Heart left ventricle (tissue), 16 donors: Measurements from ENCODE around the gene ATP6V0A1. TPM values are rescaled to one million over a fixed set of nuclear protein-coding genes. Genes with fewer than 3 reads are reported as not detected.
"Not testable (repeated sequence)": the region's sequence is repeated elsewhere in the genome, so short reads cannot be mapped to it uniquely, and the experiment has no call there.

Source experiments
- ATAC-seq, 4 donors: fragments of 200-7000 bp; cut with Tn5 transposase; one replicate each; pipeline ENCODE4 v1.9.1; 2020 to 2022; ENCODE audit warnings: moderate library complexity in 4 of 4, mild to moderate bottlenecking in 3 of 4, moderate number of reproducible peaks in 1 of 4
- DNase-seq, 5 donors: peaks; one replicate each; pipeline ENCODE4 v3.0.0-alpha.2; 2020
- H3K27ac ChIP-seq, 12 donors: fragments of 200-600 bp; sonication (generic) in 4 of 12; one replicate each; pipeline versions ENCODE4 v1.5.0 to v1.8.0; 2016 to 2022; ENCODE audit warnings: mild to moderate bottlenecking in 2 of 12
- H3K27me3 ChIP-seq, 9 donors: fragments of 200-600 bp; sonication (generic) in 2 of 9; one replicate each; pipeline versions ENCODE4 v1.5.1 to v1.8.0; 2016 to 2022; ENCODE audit warnings: mild to moderate bottlenecking in 3 of 9
- H3K36me3 ChIP-seq, 9 donors: fragments of 200-600 bp; sonication (generic) in 2 of 9; one replicate each; pipeline versions ENCODE4 v1.5.0 to v1.8.0; 2018 to 2022; ENCODE audit warnings: mild to moderate bottlenecking in 2 of 9
- H3K4me1 ChIP-seq, 12 donors: fragments of 200-600 bp; sonication (generic) in 4 of 12; one replicate each; pipeline versions ENCODE4 v1.5.0 to v1.8.0; 2016 to 2022; ENCODE audit warnings: mild to moderate bottlenecking in 3 of 12
- H3K4me3 ChIP-seq, 12 donors: fragments of 200-600 bp; sonication (generic) in 4 of 12; one replicate each; pipeline versions ENCODE4 v1.5.0 to v1.8.0; 2017 to 2022; ENCODE audit warnings: mild to moderate bottlenecking in 9 of 12, moderate library complexity in 4 of 12
- H3K9me3 ChIP-seq, 12 donors: fragments of 200-600 bp; sonication (generic) in 4 of 12; one replicate each; pipeline versions ENCODE4 v1.5.0 to v1.8.0; 2016 to 2022; ENCODE audit warnings: mild to moderate bottlenecking in 1 of 12
- POLR2A ChIP-seq, 2 donors: fragments of 450-650 bp; IDR thresholded peaks; one replicate each; pipeline ENCODE4 v1.6.1; 2017; ENCODE audit warnings: antibody characterized with exemption in 2 of 2, mild to moderate bottlenecking in 2 of 2, moderate library complexity in 2 of 2
- WGBS, 4 donors: extraction: QIAGEN DNeasy Blood & Tissue Kit in 2 of 4; methylation state at CpG; one replicate each; pipeline versions ENCODE4 v1.1.5 to v1.1.7; 2013 to 2018; 5-methylcytosine and 5-hydroxymethylcytosine counted together
- intact Hi-C, 10 donors: fragments of 100-400 bp; cut with DNase I; formaldehyde crosslinking; loops; one replicate each; pipeline versions ENCODE4 v1.11.1 to v1.14.2; 2022
- polyA plus RNA-seq, 2 donors: library from polyadenylated mRNA; stranded (reverse); fragments of 200-250 nt; gene quantifications; one replicate each; pipeline ENCODE4 v1.2.3, GENCODE V29; 2013
- total RNA-seq, 9 donors: library from RNA; depleted of rRNA in 2 of 9; stranded (reverse); fragments of >200 nt in 2 of 9; fragmentation: NEBNext Ultra II Directional in 3 of 9; extraction: Animal tissue kit (Norgen Biotek cat#: 25700) in 3 of 9; gene quantifications; one replicate each; pipeline versions ENCODE4 v1.1.0 to v1.2.4, GENCODE V29; 2016 to 2023
- TF ChIP-seq, protein P1 (sequence below), 12 donors: fragments of 200-600 bp; sonication (generic) in 4 of 12; IDR thresholded peaks; one replicate each; pipeline versions ENCODE4 v1.5.0 to v1.8.0; 2018 to 2022; ENCODE audit warnings: antibody characterized with exemption in 12 of 12, mild to moderate bottlenecking in 5 of 12
- donor health status: ischemic (EF 13 %, LVEDD 7.1; RV severe dilation, severe dysfunction).
- donor health status: healthy with polysubstance abuse.
- donor health status: DM: no; HTN: yes; CAD: no.
- donor health status: DM: no; HTN: no; CAD: no.
- donor health status: ischemic (EF 25% LVEDD 6.9; RV normal size, moderate dysfunction).
- donor health status: ischemic (EF 25% LVEDD 5.7; RV mildly dilated, moderate dysfunction).
- donor health status: healthy.
- donor health status: DM: yes; HTN: yes; CAD: no.
- donor health status: ischemic (EF 35%, LVEDD 5.7; RV mildly dilated, moderate dysfunction).
- donor health status: nonischemic (EF 11% LVEDD 7.7; RV severe dilation, severe dysfunction).
- donor health status: DM: yes; HTN: yes; CAD: no.
- donor health status: PGD.
- donor health status: ischemic (EF 29% LVEDD 5.4; RV normal size, mild dysfunction).
- donor health status: nonischemic (EF 23%, LVEDD 6.1; RV moderate dilation, normal function).

ATP6V0A1 gene
- total and polyA plus RNA-seq, 11 donors, result 24.3 to 65.9 (median 35.9) TPM

GRCh38 chr17:42554250-42555121 lies 95.8 kb downstream of the ATP6V0A1 start:
- WGBS, 4 donors, result 1 to 2% (median 1%) methylated on average over 51 to 82 of the region's 82 CpGs
- Histone ChIP-seq H3K9me3 (no peaks in the 10 kb centered on the region), H3K36me3 (peaks cover 0 to 5% (median 0%) of the 10 kb centered on the region in 9 donors), H3K4me3 (peak overlapping the region; percentile 65 to 98 (median 82)), H3K4me1 (peaks cover 0 to 28% (median 15%) of the 10 kb centered on the region in 12 donors), H3K27ac (peak overlapping the region; percentile 76 to 97 (median 88)), H3K27me3 (no peaks in the 10 kb centered on the region)
- ATAC-seq (peak; percentile 84 to 95 (median 94)), DNase-seq (peak; percentile 92 to 94 (median 93))
- intact Hi-C loops, result no loop called here
- peak in 1 of 2 donors; percentile 82 for TF ChIP-seq POLR2A (IDR thresholded peaks at IDR 0.05)
- TF ChIP-seq, protein P1, sequence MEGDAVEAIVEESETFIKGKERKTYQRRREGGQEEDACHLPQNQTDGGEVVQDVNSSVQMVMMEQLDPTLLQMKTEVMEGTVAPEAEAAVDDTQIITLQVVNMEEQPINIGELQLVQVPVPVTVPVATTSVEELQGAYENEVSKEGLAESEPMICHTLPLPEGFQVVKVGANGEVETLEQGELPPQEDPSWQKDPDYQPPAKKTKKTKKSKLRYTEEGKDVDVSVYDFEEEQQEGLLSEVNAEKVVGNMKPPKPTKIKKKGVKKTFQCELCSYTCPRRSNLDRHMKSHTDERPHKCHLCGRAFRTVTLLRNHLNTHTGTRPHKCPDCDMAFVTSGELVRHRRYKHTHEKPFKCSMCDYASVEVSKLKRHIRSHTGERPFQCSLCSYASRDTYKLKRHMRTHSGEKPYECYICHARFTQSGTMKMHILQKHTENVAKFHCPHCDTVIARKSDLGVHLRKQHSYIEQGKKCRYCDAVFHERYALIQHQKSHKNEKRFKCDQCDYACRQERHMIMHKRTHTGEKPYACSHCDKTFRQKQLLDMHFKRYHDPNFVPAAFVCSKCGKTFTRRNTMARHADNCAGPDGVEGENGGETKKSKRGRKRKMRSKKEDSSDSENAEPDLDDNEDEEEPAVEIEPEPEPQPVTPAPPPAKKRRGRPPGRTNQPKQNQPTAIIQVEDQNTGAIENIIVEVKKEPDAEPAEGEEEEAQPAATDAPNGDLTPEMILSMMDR (IDR thresholded peaks at IDR 0.05), result no peak

- intact Hi-C loops, result no loop called here
- DNase-seq (no peak), ATAC-seq (no peak)
- WGBS, 4 donors, result 21 to 28% (median 23%) methylated on average over 4 of the region's 4 CpGs
- TF ChIP-seq POLR2A (IDR thresholded peaks at IDR 0.05), result no peak
- TF ChIP-seq, protein P1 (IDR thresholded peaks at IDR 0.05), result no peak
- Histone ChIP-seq H3K36me3 (peaks cover 0 to 5% (median 0%) of the 10 kb centered on the region in 9 donors), H3K4me1 (peaks cover 0 to 28% (median 15%) of the 10 kb centered on the region in 12 donors), H3K27ac (peak overlapping the region; percentile 76 to 97 (median 88)), H3K27me3 (no peaks in the 10 kb centered on the region), H3K9me3 (no peaks in the 10 kb centered on the region), H3K4me3 (peak overlapping the region; percentile 65 to 98 (median 82))
Measured at GRCh38 chr17:42555122-42555622, 96.5 kb downstream of the ATP6V0A1 start.

DNA sequence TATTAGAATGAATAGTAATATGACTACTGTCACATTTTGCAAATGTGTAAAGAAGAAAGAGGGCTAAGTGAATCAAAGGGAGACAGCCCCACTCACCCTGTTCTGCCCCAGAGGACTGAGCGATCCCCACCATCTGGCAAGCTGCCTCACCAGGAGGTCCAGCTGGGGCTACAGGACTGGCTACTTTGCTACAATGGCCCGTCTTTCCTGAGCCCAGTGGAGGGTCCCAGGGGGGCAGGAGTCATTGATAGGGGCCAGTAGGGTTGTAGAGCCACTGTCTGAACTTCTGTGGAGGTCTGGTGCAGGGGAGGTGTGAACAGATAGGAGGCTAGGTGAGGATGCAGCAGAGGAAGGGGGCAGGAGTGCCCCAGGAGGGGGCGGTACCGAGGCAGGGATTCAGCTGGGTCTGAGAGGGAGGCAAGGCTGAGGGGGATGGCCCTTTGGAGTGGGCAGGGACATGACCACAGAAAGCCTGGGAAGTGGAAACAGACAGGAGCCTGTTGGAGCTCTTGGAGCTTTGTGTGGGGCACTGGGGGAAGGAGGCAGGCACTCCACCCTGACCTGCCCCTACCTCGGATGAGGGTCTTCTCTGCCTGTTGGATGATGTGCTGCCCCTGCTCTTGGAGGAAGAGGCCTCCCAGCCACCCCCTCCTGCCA lies 97.4 kb downstream of the ATP6V0A1 start:
- ATAC-seq, intact Hi-C loops, H3K9me3 ChIP-seq, H3K27ac ChIP-seq, H3K27me3 ChIP-seq, H3K4me3 ChIP-seq, H3K36me3 ChIP-seq, DNase-seq: not testable (repeated sequence)
- H3K4me1 ChIP-seq, result peaks cover 0 to 28% (median 15%) of the 10 kb centered on the region in 12 donors
- 55 to 73% (median 61%) methylated on average over 5 of the region's 5 CpGs for WGBS, 4 donors

DNA sequence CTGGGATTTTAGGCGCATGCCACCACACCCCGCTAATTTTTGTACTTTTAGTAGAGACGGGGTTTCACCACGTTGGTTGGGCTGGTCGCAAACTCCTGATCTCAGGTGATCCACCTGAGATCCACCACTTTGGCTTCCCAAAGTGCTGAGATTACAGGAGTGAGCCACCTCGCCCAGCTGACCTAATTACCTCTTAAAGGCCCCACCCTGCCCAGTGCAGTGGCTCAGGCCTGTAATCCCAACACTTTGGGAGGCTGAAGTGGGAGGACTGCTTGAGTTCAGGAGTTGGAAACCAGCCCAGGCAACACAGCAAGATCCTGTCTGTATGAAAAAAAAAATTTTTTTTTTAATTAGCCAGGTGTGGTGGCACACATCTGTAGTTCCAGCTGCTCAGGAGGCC lies 100.4 kb downstream of the ATP6V0A1 start:
- no peaks in the 10 kb centered on the region for H3K9me3 ChIP-seq
- H3K27me3 ChIP-seq, result no peaks in the 10 kb centered on the region
- H3K4me3 ChIP-seq, result no peak overlapping the region
- DNase-seq, result no peak
- ATAC-seq, result no peak
- WGBS, 4 donors, result 87 to 94% (median 90%) methylated on average over 6 of the region's 6 CpGs
- peaks cover 10 to 43% (median 29%) of the 10 kb centered on the region in 12 donors for H3K4me1 ChIP-seq
- H3K36me3 ChIP-seq, result peaks cover 0 to 5% (median 0%) of the 10 kb centered on the region in 9 donors
- TF ChIP-seq POLR2A (IDR thresholded peaks at IDR 0.05), result no peak
- TF ChIP-seq, protein P1 (IDR thresholded peaks at IDR 0.05), result no peak
- intact Hi-C loops, result no loop called here
- H3K27ac ChIP-seq, result no peak overlapping the region
